GM21390 (cell line): ENCODE data around the gene TMEM128.

Experiments
- ATAC-seq: cut with Tn5 transposase; IDR thresholded peaks from one replicate; pipeline ENCODE4 v1.9.1; 2021; ENCODE audit not compliant: unreplicated experiment

Gene TMEM128, protein sequence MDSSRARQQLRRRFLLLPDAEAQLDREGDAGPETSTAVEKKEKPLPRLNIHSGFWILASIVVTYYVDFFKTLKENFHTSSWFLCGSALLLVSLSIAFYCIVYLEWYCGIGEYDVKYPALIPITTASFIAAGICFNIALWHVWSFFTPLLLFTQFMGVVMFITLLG

DNA sequence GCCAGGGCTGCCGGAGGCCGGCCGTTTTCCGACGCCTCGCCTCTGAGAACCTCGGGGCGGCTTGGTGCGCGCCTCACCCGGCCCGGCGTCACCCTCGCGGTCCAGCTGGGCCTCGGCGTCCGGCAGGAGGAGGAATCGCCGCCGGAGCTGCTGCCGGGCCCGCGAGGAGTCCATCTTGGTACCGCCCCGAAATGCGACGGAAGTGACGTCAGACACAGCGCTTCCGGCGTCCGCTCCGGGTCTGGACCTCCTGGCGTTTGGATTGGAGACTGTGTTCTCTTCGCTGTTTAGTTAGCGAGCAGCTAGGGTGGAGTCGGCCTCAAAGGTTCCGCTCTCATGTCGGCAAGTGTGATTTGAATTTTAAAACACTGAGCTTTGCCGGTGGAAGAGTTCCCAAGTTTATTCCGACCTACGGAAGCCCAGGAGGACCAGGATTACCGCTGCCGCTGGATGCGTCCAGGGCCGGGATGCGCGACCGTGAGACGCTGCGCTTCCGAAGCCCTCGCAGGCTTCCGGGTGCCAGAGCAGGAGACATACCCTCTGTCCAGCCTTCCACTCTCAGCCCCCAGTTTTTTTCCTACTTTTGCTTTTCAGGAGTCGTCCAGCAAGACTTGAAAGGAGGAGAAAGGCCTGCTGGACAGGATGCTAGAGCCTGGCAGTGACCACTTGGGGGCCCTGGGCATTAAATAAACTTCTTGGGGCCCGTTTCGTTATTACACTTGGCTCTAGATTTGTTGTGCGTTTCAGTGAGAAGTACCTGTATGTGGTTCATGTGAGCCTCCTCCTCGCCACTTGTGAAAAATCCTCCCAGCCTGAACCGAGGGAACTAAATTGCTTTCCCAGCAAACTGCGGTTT, at the start of gene TMEM128:
TSS of gene TMEM128 (minus strand) at position 195 of the 856 bp plus-strand sequence. CDS start at position 174, 21 bp downstream.
- peak; percentile 98 for ATAC-seq

DNA sequence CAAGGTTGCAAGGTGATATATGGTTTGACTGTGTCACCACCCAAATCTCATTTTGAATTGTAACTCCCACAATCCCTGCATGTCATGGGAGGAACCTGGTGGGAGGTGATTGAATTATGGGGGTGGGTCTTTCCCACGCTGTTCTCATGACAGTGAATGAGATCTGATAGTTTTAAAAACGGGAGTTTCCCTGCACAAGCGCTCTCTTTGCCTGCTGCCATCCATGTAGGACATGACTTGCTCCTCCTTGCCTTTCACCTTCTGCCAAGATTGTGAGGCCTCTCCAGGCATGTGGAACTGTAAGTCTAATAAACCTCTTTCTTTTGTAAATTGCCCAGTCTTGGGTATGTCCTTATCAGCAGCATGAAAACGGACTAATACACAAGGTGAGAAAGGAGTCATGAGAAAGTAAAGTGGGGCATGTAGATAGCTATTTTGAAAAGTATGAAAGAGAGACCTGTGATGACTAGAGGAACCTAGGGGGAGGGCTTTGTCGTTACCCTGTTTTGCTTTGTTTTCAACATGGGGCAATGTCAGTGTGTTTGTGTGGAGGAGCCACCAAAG, 48.3 kb upstream of the TMEM128 start:
- ATAC-seq, result no peak

DNA sequence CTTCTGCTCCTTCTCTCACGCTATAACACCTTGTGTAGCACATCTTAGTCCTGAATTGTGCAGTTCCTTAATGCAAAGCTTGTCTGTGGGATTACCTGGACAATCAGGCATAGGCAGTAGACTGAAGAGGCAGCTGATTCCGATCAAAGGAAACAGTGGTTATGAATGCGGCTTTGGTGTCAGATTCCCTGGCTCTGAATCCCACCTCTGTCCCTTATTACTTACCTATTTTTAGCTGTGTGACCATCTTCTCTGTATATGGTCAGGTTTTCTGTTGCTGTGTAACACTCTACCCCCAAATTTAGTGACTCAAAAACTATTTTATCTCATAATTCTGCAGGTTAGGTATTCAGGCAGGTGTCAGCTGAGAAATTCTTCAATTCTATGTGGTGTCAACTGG, 45.3 kb upstream of the TMEM128 start:
- ATAC-seq, result no peak

DNA sequence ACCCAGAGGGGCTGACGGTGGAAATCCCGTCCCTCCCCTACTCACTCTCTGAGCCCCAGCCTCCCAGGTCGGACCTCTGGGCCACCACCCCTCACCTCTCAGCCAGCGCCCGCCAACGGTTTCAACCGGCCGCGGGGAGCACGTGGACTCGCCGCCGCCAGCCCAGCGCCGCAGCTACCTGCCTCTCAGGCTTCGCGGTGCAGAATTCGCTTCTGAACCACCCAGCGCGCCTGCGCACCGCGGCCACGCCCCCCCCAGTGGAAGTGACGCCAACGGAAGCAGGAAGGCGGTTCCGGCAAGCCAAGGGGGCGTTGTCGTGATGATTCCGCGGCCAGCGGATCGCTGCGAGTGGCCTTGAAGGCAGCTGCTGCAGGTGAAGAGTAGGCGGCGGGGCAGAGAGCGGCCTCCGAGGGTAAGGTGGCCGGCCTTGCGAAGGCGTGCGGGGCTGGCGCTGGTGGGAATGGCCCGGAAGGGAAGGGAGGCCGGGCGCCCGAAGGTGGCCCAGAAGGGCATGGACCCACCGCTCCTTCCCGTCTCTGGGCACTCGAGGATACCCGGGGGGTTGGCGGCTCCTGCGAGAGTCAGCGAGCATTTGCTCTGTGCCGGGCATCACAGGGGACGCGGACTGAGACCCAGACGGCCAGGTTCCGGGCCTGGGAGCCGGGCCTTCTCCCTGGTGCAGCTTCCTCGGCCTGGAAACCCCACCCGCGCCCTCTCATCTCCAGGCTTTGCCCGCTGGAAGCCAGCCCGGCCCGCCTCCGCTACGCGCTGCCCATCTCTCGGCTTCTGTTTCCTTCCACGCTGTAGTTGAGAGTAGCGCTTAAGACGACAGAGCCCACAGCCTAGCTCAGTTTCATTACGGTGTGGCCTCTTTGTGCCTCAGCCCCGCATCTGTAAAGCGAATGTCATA, 42.2 kb upstream of the TMEM128 start, which contains the start of the genes LYAR and ZBTB49:
TSS of gene LYAR (minus strand) at position 214 of the 910 bp plus-strand sequence. CDS start 6,412 bp downstream, outside the sequence.
TSS of gene ZBTB49 (plus strand) at position 311 of the 910 bp plus-strand sequence. CDS start 9,695 bp downstream, outside the sequence.
- peak; percentile 94 for ATAC-seq

- peak; percentile 22 for ATAC-seq
These were observed 41.5 kb upstream of the TMEM128 start for GRCh38 chr4:4289597-4289940.

- ATAC-seq, result no peak
These were observed 41.0 kb upstream of the TMEM128 start for GRCh38 chr4:4289055-4289454.

DNA sequence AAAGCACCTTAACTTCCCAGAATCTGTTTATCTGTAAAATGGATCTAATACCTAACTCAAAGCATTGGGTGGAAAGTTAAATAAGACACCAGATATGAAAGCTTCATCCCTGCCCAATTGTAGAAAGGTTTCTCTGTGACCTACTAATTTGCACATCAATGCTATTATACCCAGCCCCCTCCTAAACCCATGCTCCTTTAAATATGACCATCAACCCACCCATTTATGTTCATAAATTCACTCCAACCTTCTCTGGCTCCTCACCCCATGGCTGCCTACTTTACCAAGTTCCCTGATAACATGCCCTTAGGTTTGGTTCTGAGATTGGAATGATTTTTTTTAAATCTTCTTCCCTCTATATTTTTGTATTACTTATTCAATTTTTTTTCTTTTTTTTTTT, 40.1 kb upstream of the TMEM128 start:
- no peak for ATAC-seq

DNA sequence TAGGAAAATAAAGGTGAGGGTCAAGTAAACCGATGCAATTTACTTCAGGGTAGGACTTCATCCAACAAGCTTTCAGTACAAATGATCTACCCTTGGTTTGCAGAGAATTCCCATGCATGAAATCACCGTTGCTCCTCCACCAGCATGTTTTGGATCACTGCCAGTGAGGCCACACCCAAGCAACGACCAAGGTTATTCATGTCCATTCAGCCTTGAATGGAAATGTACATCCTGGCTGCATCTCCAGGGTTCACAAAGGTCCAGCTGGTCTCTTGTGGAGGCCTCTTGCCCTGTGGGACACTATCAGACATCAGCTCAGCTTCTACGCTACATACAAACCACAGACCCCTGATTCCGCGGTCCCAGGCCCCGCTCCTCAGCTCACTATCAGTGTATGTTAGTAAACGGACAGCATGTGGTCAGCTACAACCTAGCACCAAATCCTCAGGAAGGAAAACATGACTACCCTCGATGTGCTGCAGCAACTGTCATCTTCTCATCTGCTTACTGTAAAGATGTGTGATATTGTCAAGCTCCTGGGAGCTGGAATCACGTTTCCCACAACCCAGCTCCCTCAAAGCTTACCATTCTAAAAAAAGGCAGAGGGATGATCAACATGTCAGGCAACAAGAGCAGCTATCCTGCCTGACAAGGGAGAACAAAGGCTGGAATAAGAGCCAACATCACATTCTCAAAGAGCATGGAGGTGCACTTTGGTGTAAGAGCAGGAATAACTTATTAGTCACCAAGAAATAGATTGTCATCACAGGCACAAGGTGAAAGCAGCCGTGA, 37.0 kb upstream of the TMEM128 start:
- no peak for ATAC-seq

GRCh38 chr4:4281787-4282186, 33.8 kb upstream of the TMEM128 start:
- ATAC-seq, result no peak

DNA sequence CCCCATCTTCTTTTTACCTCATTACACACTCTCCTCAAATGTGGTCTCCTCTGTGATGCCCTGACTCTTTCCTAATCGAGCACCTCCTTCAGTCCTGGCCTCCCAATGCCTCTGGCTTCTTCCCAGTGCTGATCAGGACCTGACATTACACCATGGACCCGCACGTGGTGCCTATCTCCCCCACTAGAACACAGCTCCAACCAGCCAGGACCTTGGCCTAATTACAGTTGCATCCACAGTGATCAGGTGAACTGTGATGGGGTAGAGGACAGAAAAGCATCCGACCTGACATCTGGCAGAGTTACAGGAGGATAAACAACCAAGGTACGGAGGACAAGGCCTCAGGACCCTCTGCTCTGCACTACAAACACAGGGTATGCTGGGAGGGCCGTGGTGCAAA, 29.5 kb upstream of the TMEM128 start:
- no peak for ATAC-seq

GRCh38 chr4:4274226-4274625, 26.2 kb upstream of the TMEM128 start:
- ATAC-seq, result no peak

- ATAC-seq, result no peak
These were observed 23.9 kb upstream of the TMEM128 start for GRCh38 chr4:4271912-4272311.

GRCh38 chr4:4270529-4270928, 22.5 kb upstream of the TMEM128 start:
- ATAC-seq, result no peak

GRCh38 chr4:4269856-4270255, 21.8 kb upstream of the TMEM128 start:
- ATAC-seq, result no peak

DNA sequence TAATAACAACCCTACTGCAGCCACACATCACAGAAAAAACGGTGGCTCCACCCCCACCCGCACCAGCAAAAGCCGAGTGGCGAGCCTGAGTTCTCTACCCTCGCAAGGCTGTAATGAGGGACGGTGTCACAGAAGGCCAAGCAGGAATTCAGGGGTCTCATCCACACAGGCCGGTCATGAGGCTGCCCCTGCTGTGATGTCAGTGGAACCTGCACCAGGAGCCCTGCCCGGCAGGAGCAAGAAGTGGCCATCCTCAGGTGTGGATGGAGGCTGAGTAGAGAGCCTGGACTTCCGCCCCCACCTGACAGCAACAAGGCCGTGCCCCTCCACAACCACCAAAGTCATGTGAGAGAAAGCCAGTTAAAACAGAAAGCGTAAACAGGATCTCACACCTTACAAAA, 21.3 kb upstream of the TMEM128 start:
- no peak for ATAC-seq

DNA sequence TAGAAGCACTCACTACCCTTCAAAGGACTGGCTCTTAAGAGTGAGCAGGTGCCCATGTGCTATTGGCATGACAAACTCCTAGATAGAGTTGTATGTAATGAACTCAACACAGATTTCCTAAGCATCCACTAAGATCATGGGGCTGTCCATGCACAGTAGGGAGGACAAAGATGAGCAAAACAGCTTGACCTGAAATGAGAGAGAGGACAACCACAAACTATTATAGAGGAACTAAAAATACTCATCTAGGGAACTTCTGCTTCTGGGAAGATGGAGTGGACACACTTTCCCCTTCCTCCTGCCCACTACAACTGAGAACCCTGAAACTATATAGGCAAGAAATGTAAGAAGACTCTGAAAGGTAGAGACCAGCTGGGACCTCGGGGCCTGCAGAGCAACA, 20.8 kb upstream of the TMEM128 start:
- no peak for ATAC-seq

- ATAC-seq, result no peak
These were observed 20.0 kb upstream of the TMEM128 start for GRCh38 chr4:4267981-4268380.

- no peak for ATAC-seq
These were observed 12.2 kb upstream of the TMEM128 start for GRCh38 chr4:4260185-4260751.

- no peak for ATAC-seq
These were observed 11.6 kb upstream of the TMEM128 start for GRCh38 chr4:4259484-4260100.
